GM21717 (cell line): ENCODE measurements around the gene TLR6.
A peak's percentile ranks its signal among the peaks of the same experiment; 100 is the strongest.

Experiments
- ATAC-seq: cut with Tn5 transposase; IDR thresholded peaks from one replicate; pipeline ENCODE4 v1.9.1; 2021; ENCODE audit warnings: mild to moderate bottlenecking, moderate library complexity; ENCODE audit not compliant: unreplicated experiment

The TLR6 gene

GRCh38 chr4:38868059-38868960, 11.7 kb upstream of the TLR6 start:
- no peak for ATAC-seq

GRCh38 chr4:38867478-38868058, 11.0 kb upstream of the TLR6 start, which contains the start of gene FAM114A1:
FAM114A1 (plus strand) TSS chr4:38867806; CDS start chr4:38878079, 10,273 bp downstream.
- ATAC-seq, result peak; percentile 86

- ATAC-seq, result no peak
Measured at GRCh38 chr4:38866973-38867477, 10.4 kb upstream of the TLR6 start.

GRCh38 chr4:38865445-38865844, 8.8 kb upstream of the TLR6 start:
- no peak for ATAC-seq

- no peak for ATAC-seq
Measured at GRCh38 chr4:38861791-38862190, 5.2 kb upstream of the TLR6 start.

GRCh38 chr4:38860788-38861424, 4.3 kb upstream of the TLR6 start:
- peak; percentile 49 for ATAC-seq

GRCh38 chr4:38859501-38859900, 2.9 kb upstream of the TLR6 start:
- ATAC-seq, result no peak

GRCh38 chr4:38858097-38858420, 1.4 kb upstream of the TLR6 start:
- no peak for ATAC-seq

- ATAC-seq, result peak; percentile 69
Measured at GRCh38 chr4:38857354-38858096, 908 bp upstream of the TLR6 start.

GRCh38 chr4:38856046-38856445, 571 bp downstream of the TLR6 start:
- ATAC-seq, result peak; percentile 38

GRCh38 chr4:38855466-38855865, 1.2 kb downstream of the TLR6 start:
- ATAC-seq, result no peak

GRCh38 chr4:38846015-38846414, 10.6 kb downstream of the TLR6 start:
- no peak for ATAC-seq

- ATAC-seq, result no peak
Measured at GRCh38 chr4:38842994-38843393, 13.6 kb downstream of the TLR6 start.

GRCh38 chr4:38837849-38838248, 18.8 kb downstream of the TLR6 start:
- no peak for ATAC-seq

GRCh38 chr4:38837334-38837733, 19.3 kb downstream of the TLR6 start:
- ATAC-seq, result no peak

GRCh38 chr4:38834570-38834969, 22.0 kb downstream of the TLR6 start:
- no peak for ATAC-seq

- ATAC-seq, result no peak
Measured at GRCh38 chr4:38832624-38833528, 23.7 kb downstream of the TLR6 start.

GRCh38 chr4:38832206-38832605, 24.4 kb downstream of the TLR6 start:
- ATAC-seq, result no peak

- no peak for ATAC-seq
Measured at GRCh38 chr4:38831653-38832052, 25.0 kb downstream of the TLR6 start.

- no peak for ATAC-seq
Measured at GRCh38 chr4:38829237-38829636, 27.4 kb downstream of the TLR6 start.
